CD4-positive, alpha-beta memory T cell (primary cell): ENCODE measurements around the gene XPNPEP1. TPM values are rescaled to one million over a fixed set of nuclear protein-coding genes. Genes with fewer than 3 reads are reported as not detected.

ENCODE experiments used
- CTCF ChIA-PET: fragments of 350-600 bp; sonication (Branson Sonifier 250); formaldehyde crosslinking; loops from one replicate; lab custom pipeline; 2021; ENCODE audit warnings: inconsistent platforms; ENCODE audit not compliant: partially characterized antibody; lab: Charles Lee
- POLR2A ChIA-PET: fragments of 350-600 bp; sonication (Branson Sonifier 250); formaldehyde crosslinking; loops from one replicate; lab custom pipeline; 2021; ENCODE audit not compliant: partially characterized antibody; lab: Charles Lee
- DNase-seq, 5 donors: peaks; one replicate each; pipeline versions ENCODE4 v3.0.0 to v3.0.0-alpha.2; 2020 to 2022; ENCODE audit warnings: mixed read lengths in 1 of 5
- H3K27ac ChIP-seq: one replicate; pipeline ENCODE4 v1.7.0; 2013; ENCODE audit warnings: low read depth, low read length
- H3K27me3 ChIP-seq: 2 replicates; pipeline ENCODE4 v1.7.0; 2013; ENCODE audit warnings: mild to moderate bottlenecking, low read length, moderate library complexity; ENCODE audit not compliant: insufficient read depth
- H3K36me3 ChIP-seq: 2 replicates; pipeline ENCODE4 v1.7.0; 2013; ENCODE audit warnings: mild to moderate bottlenecking, low read length, moderate library complexity; ENCODE audit not compliant: insufficient read depth
- H3K4me1 ChIP-seq: 2 replicates; pipeline ENCODE4 v1.7.0; 2013; ENCODE audit warnings: mild to moderate bottlenecking, low read length, moderate library complexity; ENCODE audit not compliant: insufficient read depth
- H3K4me3 ChIP-seq, 2 donors: one replicate each; pipeline ENCODE4 v1.7.0; 2013; ENCODE audit warnings: low read length in 2 of 2, mild to moderate bottlenecking in 1 of 2
- H3K9me3 ChIP-seq, 2 donors: one replicate each; pipeline ENCODE4 v1.7.0; 2013; ENCODE audit warnings: low read length in 2 of 2, control low read depth in 1 of 2; ENCODE audit not compliant: control insufficient read depth in 1 of 2
- H3K27ac Mint-ChIP-seq, 7 donors: one replicate each; pipeline ENCODE4 v1.8.0; 2020 to 2021; ENCODE audit warnings: mixed read lengths in 7 of 7, mild to moderate bottlenecking in 6 of 7, inconsistent platforms in 3 of 7, moderate library complexity in 3 of 7
- H3K27me3 Mint-ChIP-seq, 2 donors: one replicate each; pipeline ENCODE4 v1.8.0; 2020 to 2021; ENCODE audit warnings: mixed read lengths in 2 of 2
- H3K36me3 Mint-ChIP-seq, 2 donors: one replicate each; pipeline ENCODE4 v1.8.0; 2020 to 2021; ENCODE audit warnings: mixed read lengths in 2 of 2, inconsistent platforms in 1 of 2, mild to moderate bottlenecking in 1 of 2
- H3K4me1 Mint-ChIP-seq, 4 donors: one replicate each; pipeline ENCODE4 v1.8.0; 2020 to 2021; ENCODE audit warnings: mixed read lengths in 4 of 4, mild to moderate bottlenecking in 1 of 4
- H3K4me3 Mint-ChIP-seq, 8 donors: one replicate each; pipeline ENCODE4 v1.8.0; 2020 to 2021; ENCODE audit warnings: mixed read lengths in 8 of 8, mild to moderate bottlenecking in 7 of 8, moderate library complexity in 6 of 8, inconsistent platforms in 3 of 8
- H3K9me3 Mint-ChIP-seq, 8 donors: one replicate each; pipeline ENCODE4 v1.8.0; 2020 to 2021; ENCODE audit warnings: mixed read lengths in 8 of 8, mild to moderate bottlenecking in 5 of 8, inconsistent platforms in 3 of 8, moderate library complexity in 1 of 8
- intact Hi-C: fragments of 100-400 bp; cut with micrococcal nuclease; formaldehyde crosslinking; loops from one replicate; pipeline ENCODE4 v1.15.1; 2023
- polyA plus RNA-seq, 2 donors: library from polyadenylated mRNA; unstranded; fragments of 300-500 nt; fragmentation: Illumina TruSeq; gene quantifications; one replicate each; pipeline ENCODE4 v1.2.3, GENCODE V29; 2021
- total RNA-seq, 2 experiments: library from RNA; stranded (reverse); gene quantifications; one replicate each; pipeline ENCODE4 v1.2.3, GENCODE V29; 2021

XPNPEP1 gene
- total and polyA plus RNA-seq, 4 experiments from 2014 or later, result 24.7 to 63.3 (median 49.5) TPM

GRCh38 chr10:109838592-109839244 lies 84.6 kb downstream of the XPNPEP1 start:
- no peaks in the 10 kb centered on the region for H3K4me1 ChIP-seq
- H3K27ac ChIP-seq, result no peak overlapping the region
- Mint-ChIP-seq H3K27me3 (peaks cover 6 to 11% of the 10 kb centered on the region in 2 donors), H3K4me1 (no peaks in the 10 kb centered on the region), H3K9me3 (peaks cover 0 to 1% (median 0%) of the 10 kb centered on the region in 8 donors), H3K36me3 (no peaks in the 10 kb centered on the region), H3K27ac (no peak overlapping the region), H3K4me3 (no peak overlapping the region)
- intact Hi-C loops, result no loop called here
- no peaks in the 10 kb centered on the region for H3K27me3 ChIP-seq
- no peak overlapping the region for H3K4me3 ChIP-seq
- H3K36me3 ChIP-seq, result no peaks in the 10 kb centered on the region
- ChIA-PET CTCF (interaction anchor here (0.6 kb wide), 1 partner anchor 14 kb away, joined by 3 read pairs; no protein-coding TSS in a partner anchor), POLR2A (no interaction called here)
- no peaks in the 10 kb centered on the region for H3K9me3 ChIP-seq
- no peak for DNase-seq

- H3K27me3 Mint-ChIP-seq, result peaks cover 8 to 11% of the 10 kb centered on the region in 2 donors
- H3K36me3 Mint-ChIP-seq, result no peaks in the 10 kb centered on the region
- POLR2A ChIA-PET, result no interaction called here
- no peak for DNase-seq
- H3K4me1 Mint-ChIP-seq, result no peaks in the 10 kb centered on the region
- peaks cover 0 to 5% (median 2%) of the 10 kb centered on the region in 8 donors for H3K9me3 Mint-ChIP-seq
- Histone ChIP-seq H3K4me1 (no peaks in the 10 kb centered on the region), H3K36me3 (no peaks in the 10 kb centered on the region), H3K27ac (no peak overlapping the region), H3K9me3 (no peaks in the 10 kb centered on the region), H3K4me3 (no peak overlapping the region), H3K27me3 (no peaks in the 10 kb centered on the region)
- intact Hi-C loops, result no loop called here
- H3K27ac Mint-ChIP-seq, result no peak overlapping the region
- H3K4me3 Mint-ChIP-seq, result no peak overlapping the region
- CTCF ChIA-PET, result interaction anchor here (1.1 kb wide), 1 partner anchor 15 kb away, joined by 4 read pairs; no protein-coding TSS in a partner anchor
Measured at GRCh38 chr10:109837384-109837783, 85.9 kb downstream of the XPNPEP1 start.

- no peak overlapping the region for H3K27ac ChIP-seq
- no peak overlapping the region for H3K4me3 ChIP-seq
- no peaks in the 10 kb centered on the region for H3K27me3 ChIP-seq
- peaks cover 8 to 10% of the 10 kb centered on the region in 2 donors for H3K27me3 Mint-ChIP-seq
- H3K36me3 Mint-ChIP-seq, result no peaks in the 10 kb centered on the region
- no peak for DNase-seq
- H3K4me1 ChIP-seq, result no peaks in the 10 kb centered on the region
- H3K4me1 Mint-ChIP-seq, result no peaks in the 10 kb centered on the region
- ChIA-PET POLR2A (no interaction called here), CTCF (no interaction called here)
- no peak overlapping the region for H3K4me3 Mint-ChIP-seq
- H3K9me3 Mint-ChIP-seq, result peaks cover 0 to 13% (median 5%) of the 10 kb centered on the region in 8 donors
- intact Hi-C loops, result no loop called here
- H3K9me3 ChIP-seq, result no peaks in the 10 kb centered on the region
- H3K27ac Mint-ChIP-seq, result no peak overlapping the region
- no peaks in the 10 kb centered on the region for H3K36me3 ChIP-seq
Measured at GRCh38 chr10:109835257-109835656, 88.1 kb downstream of the XPNPEP1 start.

- CTCF ChIA-PET, result no interaction called here
- H3K27ac Mint-ChIP-seq, result no peak overlapping the region
- H3K27me3 Mint-ChIP-seq, result peaks cover 5 to 7% of the 10 kb centered on the region in 2 donors
- H3K4me3 Mint-ChIP-seq, result no peak overlapping the region
- intact Hi-C loops, result no loop called here
- Histone ChIP-seq H3K9me3 (no peaks in the 10 kb centered on the region), H3K27me3 (no peaks in the 10 kb centered on the region), H3K4me1 (no peaks in the 10 kb centered on the region), H3K4me3 (no peak overlapping the region), H3K27ac (no peak overlapping the region), H3K36me3 (no peaks in the 10 kb centered on the region)
- no peaks in the 10 kb centered on the region for H3K4me1 Mint-ChIP-seq
- no peak for DNase-seq
- POLR2A ChIA-PET, result no interaction called here
- no peaks in the 10 kb centered on the region for H3K36me3 Mint-ChIP-seq
- peaks cover 0 to 13% (median 6%) of the 10 kb centered on the region in 8 donors for H3K9me3 Mint-ChIP-seq
Measured at GRCh38 chr10:109831846-109832245, 91.5 kb downstream of the XPNPEP1 start.

GRCh38 chr10:109824206-109824605 lies 99.1 kb downstream of the XPNPEP1 start:
- Histone ChIP-seq H3K9me3 (no peaks in the 10 kb centered on the region), H3K36me3 (no peaks in the 10 kb centered on the region), H3K27ac (no peak overlapping the region), H3K27me3 (no peaks in the 10 kb centered on the region), H3K4me1 (no peaks in the 10 kb centered on the region), H3K4me3 (no peak overlapping the region)
- Mint-ChIP-seq H3K27ac (no peak overlapping the region), H3K4me3 (no peak overlapping the region), H3K9me3 (peaks cover 0 to 11% (median 4%) of the 10 kb centered on the region in 8 donors), H3K4me1 (no peaks in the 10 kb centered on the region), H3K27me3 (peaks cover 5 to 21% of the 10 kb centered on the region in 2 donors), H3K36me3 (peaks cover 0 to 3% of the 10 kb centered on the region in 2 donors)
- intact Hi-C loops, result no loop called here
- POLR2A ChIA-PET, result no interaction called here
- no peak for DNase-seq
- CTCF ChIA-PET, result no interaction called here

GRCh38 chr10:109823196-109823595 lies 100.1 kb downstream of the XPNPEP1 start:
- no peaks in the 10 kb centered on the region for H3K27me3 ChIP-seq
- no peaks in the 10 kb centered on the region for H3K4me1 ChIP-seq
- no peaks in the 10 kb centered on the region for H3K9me3 ChIP-seq
- intact Hi-C loops, result no loop called here
- Mint-ChIP-seq H3K27me3 (peaks cover 5 to 21% of the 10 kb centered on the region in 2 donors), H3K27ac (no peak overlapping the region), H3K4me1 (no peaks in the 10 kb centered on the region), H3K4me3 (no peak overlapping the region), H3K9me3 (peaks cover 0 to 8% (median 4%) of the 10 kb centered on the region in 8 donors), H3K36me3 (peaks cover 0 to 3% of the 10 kb centered on the region in 2 donors)
- no peak overlapping the region for H3K4me3 ChIP-seq
- DNase-seq, result no peak
- CTCF ChIA-PET, result no interaction called here
- no peak overlapping the region for H3K27ac ChIP-seq
- POLR2A ChIA-PET, result no interaction called here
- no peaks in the 10 kb centered on the region for H3K36me3 ChIP-seq

- no peaks in the 10 kb centered on the region for H3K4me1 ChIP-seq
- H3K4me1 Mint-ChIP-seq, result no peaks in the 10 kb centered on the region
- no peak overlapping the region for H3K4me3 ChIP-seq
- H3K36me3 ChIP-seq, result no peaks in the 10 kb centered on the region
- peaks cover 0 to 3% of the 10 kb centered on the region in 2 donors for H3K36me3 Mint-ChIP-seq
- intact Hi-C loops, result no loop called here
- no peaks in the 10 kb centered on the region for H3K9me3 ChIP-seq
- peaks cover 5 to 21% of the 10 kb centered on the region in 2 donors for H3K27me3 Mint-ChIP-seq
- H3K9me3 Mint-ChIP-seq, result peaks cover 0 to 7% (median 4%) of the 10 kb centered on the region in 8 donors
- ChIA-PET POLR2A (no interaction called here), CTCF (no interaction called here)
- no peak overlapping the region for H3K27ac Mint-ChIP-seq
- no peak overlapping the region for H3K27ac ChIP-seq
- H3K4me3 Mint-ChIP-seq, result no peak overlapping the region
- no peaks in the 10 kb centered on the region for H3K27me3 ChIP-seq
- no peak for DNase-seq
Measured at GRCh38 chr10:109821672-109822071, 101.6 kb downstream of the XPNPEP1 start.
